Measurements from ENCODE around the gene LIPC. TPM values are rescaled to one million over a fixed set of nuclear protein-coding genes. Genes with fewer than 3 reads are reported as not detected.

LIPC gene
- polyA plus RNA-seq, 2 of the 4 experiments (the other 2 are of a cell fraction), result 0.13 to 0.30 TPM

DNA sequence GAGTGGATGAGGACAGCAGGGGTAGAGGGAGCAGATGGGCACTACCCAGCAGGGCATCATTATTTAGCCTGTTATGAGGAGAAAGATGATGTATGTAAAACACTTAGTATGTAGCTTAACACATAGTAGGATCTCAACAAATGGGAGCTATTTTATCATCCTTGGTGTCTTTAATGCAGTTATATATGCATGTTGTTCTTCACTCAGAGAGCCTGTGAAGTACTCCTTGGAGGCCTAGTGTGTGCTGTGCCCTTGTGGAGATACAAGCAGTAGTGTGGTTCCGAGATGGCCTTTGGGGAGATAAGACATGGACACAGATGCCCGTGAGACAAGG lies 124.2 kb downstream of the LIPC start:
- CTCF ChIA-PET, result interaction anchor here (1.0 to 1.2 kb wide), 4 partner anchors 9 to 215 kb away, joined by 3 to 5 read pairs (median 4); partner anchors contain the start of gene MINDY2
- ATAC-seq, result peak; percentile 16 to 33; a peak in 3 of 6 replicates
- FAIRE-seq, result no peak

DNA sequence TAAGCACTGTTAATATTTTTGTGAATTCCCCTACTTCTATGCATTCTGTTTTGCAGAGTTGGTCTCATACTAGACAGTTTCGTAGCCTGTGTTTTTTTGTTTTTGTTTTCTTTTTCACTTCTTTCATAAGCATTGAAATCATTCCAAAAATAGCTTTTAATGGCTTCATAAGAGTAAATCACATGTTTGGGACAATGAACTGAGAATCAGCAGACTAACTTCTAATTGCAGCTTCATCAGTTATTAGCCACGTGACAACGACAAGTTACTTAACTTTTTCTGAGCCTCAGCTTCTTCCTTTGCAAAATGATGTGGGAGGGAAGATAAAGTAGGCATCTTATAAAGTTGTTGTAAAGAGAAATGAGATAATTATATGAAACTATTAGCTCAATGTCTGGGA lies 124.8 kb downstream of the LIPC start:
- ChIA-PET POLR2A (no interaction called here), CTCF (interaction anchor here (0.7 to 1.2 kb wide), 5 partner anchors 9 to 215 kb away, joined by 3 to 4 read pairs (median 3); partner anchors contain the start of gene MINDY2)
- H3K9me3 ChIP-seq, result 0 out of 3 replicates have a peak, but pooled peaks cover 6% of the 10 kb centered on the region
- TF ChIP-seq POLR2AphosphoS2 (conservative IDR thresholded peaks at IDR 0.05; ENCODE audit: low read length) (no peak), CEBPB (IDR thresholded peaks at IDR 0.05) (no peak), EHMT2 (IDR thresholded peaks at IDR 0.05; ENCODE audit: low read depth) (no peak), KDM5A (IDR thresholded peaks at IDR 0.05) (no peak), ZNF302 (CRISPR knock-in tag; IDR thresholded peaks at IDR 0.05) (no peak), ZSCAN20 (CRISPR knock-in tag; IDR thresholded peaks at IDR 0.05) (no peak), HOXA7 (CRISPR knock-in tag; IDR thresholded peaks at IDR 0.05) (no peak), RCOR1 (IDR thresholded peaks at IDR 0.05; ENCODE audit: low read depth, low read length) (no peak), JUN (IDR thresholded peaks at IDR 0.05) (no peak), SMC3 (IDR thresholded peaks at IDR 0.05) (no peak), MAFK (IDR thresholded peaks at IDR 0.05; ENCODE audit: partially characterized antibody) (no peak), NR3C1 (IDR thresholded peaks at IDR 0.05) (no peak), HOXB13 (CRISPR knock-in tag; IDR thresholded peaks at IDR 0.05; ENCODE audit: low read depth) (no peak), GATA3 (IDR thresholded peaks at IDR 0.05; ENCODE audit: borderline replicate concordance) (no peak)
- TF ChIP-seq, protein P1, sequence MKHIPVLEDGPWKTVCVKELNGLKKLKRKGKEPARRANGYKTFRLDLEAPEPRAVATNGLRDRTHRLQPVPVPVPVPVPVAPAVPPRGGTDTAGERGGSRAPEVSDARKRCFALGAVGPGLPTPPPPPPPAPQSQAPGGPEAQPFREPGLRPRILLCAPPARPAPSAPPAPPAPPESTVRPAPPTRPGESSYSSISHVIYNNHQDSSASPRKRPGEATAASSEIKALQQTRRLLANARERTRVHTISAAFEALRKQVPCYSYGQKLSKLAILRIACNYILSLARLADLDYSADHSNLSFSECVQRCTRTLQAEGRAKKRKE (CRISPR knock-in tag; IDR thresholded peaks at IDR 0.05; ENCODE audit: low read depth), result no peak
- TF ChIP-seq, protein P2, sequence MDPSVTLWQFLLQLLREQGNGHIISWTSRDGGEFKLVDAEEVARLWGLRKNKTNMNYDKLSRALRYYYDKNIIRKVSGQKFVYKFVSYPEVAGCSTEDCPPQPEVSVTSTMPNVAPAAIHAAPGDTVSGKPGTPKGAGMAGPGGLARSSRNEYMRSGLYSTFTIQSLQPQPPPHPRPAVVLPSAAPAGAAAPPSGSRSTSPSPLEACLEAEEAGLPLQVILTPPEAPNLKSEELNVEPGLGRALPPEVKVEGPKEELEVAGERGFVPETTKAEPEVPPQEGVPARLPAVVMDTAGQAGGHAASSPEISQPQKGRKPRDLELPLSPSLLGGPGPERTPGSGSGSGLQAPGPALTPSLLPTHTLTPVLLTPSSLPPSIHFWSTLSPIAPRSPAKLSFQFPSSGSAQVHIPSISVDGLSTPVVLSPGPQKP (IDR thresholded peaks at IDR 0.05; ENCODE audit: low read depth, low read length), result no peak
- FAIRE-seq (peak; percentile 63), DNase-seq (ENCODE audit: low read depth in 1 of 2, low spot score in 1 of 2) (no peak), ATAC-seq (no peak)
- no peak overlapping the region for H3K4me2 ChIP-seq
- H3K27ac ChIP-seq, result no peak overlapping the region; a peak in 1 of 6 replicates
- no peak overlapping the region for H3K4me3 ChIP-seq
- H3K4me1 ChIP-seq, result peaks cover 13% of the 10 kb centered on the region
- 85% methylated on average over 3 of the region's 3 CpGs for WGBS (ENCODE audit: missing lambda C conversion rate)

More for the DNA sequence above, 124.2 kb downstream of the LIPC start:
- Histone ChIP-seq H3K4me2 (no peak overlapping the region), H3K4me1 (peaks cover 19% of the 10 kb centered on the region), H3K27ac (peak overlapping the region in 1 of 2 experiments; percentile 63; a peak in 4 of 6 replicates), H3K4me3 (no peak overlapping the region), H3K9me3 (0 out of 3 replicates have a peak, but pooled peaks cover 6% of the 10 kb centered on the region)
- DNase-seq (ENCODE audit: low read depth in 1 of 2, low spot score in 1 of 2), result no peak
- POLR2A ChIA-PET, result interaction anchor here (0.7 kb wide), 1 partner anchor 87 kb away, joined by 3 read pairs; no protein-coding TSS in a partner anchor
- no peak for TF ChIP-seq HOXB13 (CRISPR knock-in tag; IDR thresholded peaks at IDR 0.05; ENCODE audit: low read depth)
- no peak for TF ChIP-seq CBX8 (IDR thresholded peaks at IDR 0.05)
- TF ChIP-seq, protein P3, sequence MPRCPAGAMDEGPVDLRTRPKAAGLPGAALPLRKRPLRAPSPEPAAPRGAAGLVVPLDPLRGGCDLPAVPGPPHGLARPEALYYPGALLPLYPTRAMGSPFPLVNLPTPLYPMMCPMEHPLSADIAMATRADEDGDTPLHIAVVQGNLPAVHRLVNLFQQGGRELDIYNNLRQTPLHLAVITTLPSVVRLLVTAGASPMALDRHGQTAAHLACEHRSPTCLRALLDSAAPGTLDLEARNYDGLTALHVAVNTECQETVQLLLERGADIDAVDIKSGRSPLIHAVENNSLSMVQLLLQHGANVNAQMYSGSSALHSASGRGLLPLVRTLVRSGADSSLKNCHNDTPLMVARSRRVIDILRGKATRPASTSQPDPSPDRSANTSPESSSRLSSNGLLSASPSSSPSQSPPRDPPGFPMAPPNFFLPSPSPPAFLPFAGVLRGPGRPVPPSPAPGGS (IDR thresholded peaks at IDR 0.05), result no peak
- TF ChIP-seq HEYL (CRISPR knock-in tag; IDR thresholded peaks at IDR 0.05), result no peak
- no peak for TF ChIP-seq RFX5 (IDR thresholded peaks at IDR 0.05)
- TF ChIP-seq CHD4 (IDR thresholded peaks at IDR 0.05; ENCODE audit: borderline replicate concordance), result no peak
- TF ChIP-seq HOXB5 (CRISPR knock-in tag; IDR thresholded peaks at IDR 0.05), result no peak
- TF ChIP-seq MAFK (IDR thresholded peaks at IDR 0.05; ENCODE audit: partially characterized antibody), result no peak
- TF ChIP-seq JUNB (IDR thresholded peaks at IDR 0.05), result no peak
- TF ChIP-seq HDAC2 (IDR thresholded peaks at IDR 0.05), result no peak
- no peak for TF ChIP-seq JUN (IDR thresholded peaks at IDR 0.05)
- no peak for TF ChIP-seq FOSB (CRISPR knock-in tag; IDR thresholded peaks at IDR 0.05)
- TF ChIP-seq, protein P4, sequence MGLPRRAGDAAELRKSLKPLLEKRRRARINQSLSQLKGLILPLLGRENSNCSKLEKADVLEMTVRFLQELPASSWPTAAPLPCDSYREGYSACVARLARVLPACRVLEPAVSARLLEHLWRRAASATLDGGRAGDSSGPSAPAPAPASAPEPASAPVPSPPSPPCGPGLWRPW (IDR thresholded peaks at IDR 0.05), result no peak
- TF ChIP-seq, protein P2 (IDR thresholded peaks at IDR 0.05; ENCODE audit: low read depth, low read length), result no peak
- TF ChIP-seq, protein P5, sequence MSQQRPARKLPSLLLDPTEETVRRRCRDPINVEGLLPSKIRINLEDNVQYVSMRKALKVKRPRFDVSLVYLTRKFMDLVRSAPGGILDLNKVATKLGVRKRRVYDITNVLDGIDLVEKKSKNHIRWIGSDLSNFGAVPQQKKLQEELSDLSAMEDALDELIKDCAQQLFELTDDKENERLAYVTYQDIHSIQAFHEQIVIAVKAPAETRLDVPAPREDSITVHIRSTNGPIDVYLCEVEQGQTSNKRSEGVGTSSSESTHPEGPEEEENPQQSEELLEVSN (IDR thresholded peaks at IDR 0.05; ENCODE audit: borderline replicate concordance, low read depth), result no peak
- no peak for TF ChIP-seq KDM1A (IDR thresholded peaks at IDR 0.05; ENCODE audit: low read depth)
- WGBS (ENCODE audit: missing lambda C conversion rate), result 86% methylated on average over 2 of the region's 2 CpGs
